ENCODE data around the gene NR1D2.

GRCh38 chr3:23913182-23913581 is 31.9 kb upstream of the NR1D2 start:
- no peak for TF ChIP-seq CTCF (IDR thresholded peaks at IDR 0.05)
- no peak for TF ChIP-seq POLR2AphosphoS5 (IDR thresholded peaks at IDR 0.05)

Measured in breast epithelium (tissue), 3 donors.